ENCODE results near the gene PCBP3.
A peak's percentile ranks its signal among the peaks of the same experiment; 100 is the strongest.

PCBP3 gene

GRCh38 chr21:45920824-45921600 lies 277.5 kb downstream of the PCBP3 start:
- TF ChIP-seq, protein P1, sequence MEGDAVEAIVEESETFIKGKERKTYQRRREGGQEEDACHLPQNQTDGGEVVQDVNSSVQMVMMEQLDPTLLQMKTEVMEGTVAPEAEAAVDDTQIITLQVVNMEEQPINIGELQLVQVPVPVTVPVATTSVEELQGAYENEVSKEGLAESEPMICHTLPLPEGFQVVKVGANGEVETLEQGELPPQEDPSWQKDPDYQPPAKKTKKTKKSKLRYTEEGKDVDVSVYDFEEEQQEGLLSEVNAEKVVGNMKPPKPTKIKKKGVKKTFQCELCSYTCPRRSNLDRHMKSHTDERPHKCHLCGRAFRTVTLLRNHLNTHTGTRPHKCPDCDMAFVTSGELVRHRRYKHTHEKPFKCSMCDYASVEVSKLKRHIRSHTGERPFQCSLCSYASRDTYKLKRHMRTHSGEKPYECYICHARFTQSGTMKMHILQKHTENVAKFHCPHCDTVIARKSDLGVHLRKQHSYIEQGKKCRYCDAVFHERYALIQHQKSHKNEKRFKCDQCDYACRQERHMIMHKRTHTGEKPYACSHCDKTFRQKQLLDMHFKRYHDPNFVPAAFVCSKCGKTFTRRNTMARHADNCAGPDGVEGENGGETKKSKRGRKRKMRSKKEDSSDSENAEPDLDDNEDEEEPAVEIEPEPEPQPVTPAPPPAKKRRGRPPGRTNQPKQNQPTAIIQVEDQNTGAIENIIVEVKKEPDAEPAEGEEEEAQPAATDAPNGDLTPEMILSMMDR (conservative IDR thresholded peaks at IDR 0.05; ENCODE audit: low read depth, low read length): no peak
- H3K4me3 ChIP-seq (ENCODE audit: low read length): no peak overlapping the region
- no peak for DNase-seq (ENCODE audit: low read depth)

GRCh38 chr21:45921917-45922316 lies 278.4 kb downstream of the PCBP3 start:
- DNase-seq (ENCODE audit: low read depth): no peak
- H3K4me3 ChIP-seq (ENCODE audit: low read length): no peak overlapping the region
- TF ChIP-seq, protein P1 (conservative IDR thresholded peaks at IDR 0.05; ENCODE audit: low read depth, low read length): no peak

DNA sequence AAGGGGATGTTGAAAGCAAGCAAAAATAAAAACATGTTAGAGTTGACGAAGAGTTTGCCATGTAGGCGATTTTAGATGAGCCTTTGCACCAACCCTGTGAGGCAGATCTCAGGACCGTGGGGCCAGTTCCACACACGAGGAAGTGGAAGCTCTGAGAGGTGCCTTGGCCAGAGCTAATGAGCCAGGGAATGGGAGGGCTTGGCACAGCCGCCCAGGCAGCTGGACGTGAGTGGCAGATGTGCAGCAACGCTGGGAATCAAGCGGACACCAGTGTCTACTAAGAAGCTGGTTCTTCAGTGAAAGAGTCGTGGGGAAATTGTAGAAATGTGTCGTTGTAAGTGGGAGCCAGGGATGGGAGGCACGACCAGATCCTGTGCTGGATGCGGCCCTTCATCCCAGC lies 279.1 kb downstream of the PCBP3 start:
- no peak overlapping the region for H3K4me3 ChIP-seq (ENCODE audit: low read length)
- TF ChIP-seq, protein P1 (conservative IDR thresholded peaks at IDR 0.05; ENCODE audit: low read depth, low read length): no peak
- DNase-seq (ENCODE audit: low read depth): no peak

- peak; percentile 13 for DNase-seq (ENCODE audit: low read depth)
- H3K4me3 ChIP-seq (ENCODE audit: low read length): no peak overlapping the region
- TF ChIP-seq, protein P1 (conservative IDR thresholded peaks at IDR 0.05; ENCODE audit: low read depth, low read length): peak; percentile 94
Measured at GRCh38 chr21:45923146-45923545, 279.6 kb downstream of the PCBP3 start.

DNA sequence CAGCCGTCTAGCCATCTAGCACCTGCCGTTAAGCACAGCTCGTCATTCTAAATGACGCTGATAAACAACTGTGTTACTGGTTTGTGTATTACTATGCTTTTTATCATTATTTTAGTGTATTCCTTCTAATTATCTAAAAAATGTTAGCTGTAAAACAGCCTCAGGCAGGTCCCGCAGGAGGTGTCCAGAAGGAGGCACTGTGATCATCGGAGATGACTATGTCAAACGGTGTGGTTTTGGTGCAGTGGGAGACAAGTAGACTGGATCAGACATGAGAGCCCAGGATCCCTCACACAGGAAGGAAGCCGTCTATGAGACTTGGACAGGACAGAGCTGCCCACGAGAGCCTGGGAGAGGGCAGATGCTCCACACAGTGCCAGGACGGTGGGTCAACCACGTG lies 282.8 kb downstream of the PCBP3 start:
- H3K4me3 ChIP-seq (ENCODE audit: low read length): no peak overlapping the region
- no peak for DNase-seq (ENCODE audit: low read depth)
- TF ChIP-seq, protein P1 (conservative IDR thresholded peaks at IDR 0.05; ENCODE audit: low read depth, low read length): peak; percentile 7

GRCh38 chr21:45927032-45927431 lies 283.5 kb downstream of the PCBP3 start:
- no peak overlapping the region for H3K4me3 ChIP-seq (ENCODE audit: low read length)
- DNase-seq (ENCODE audit: low read depth): no peak
- TF ChIP-seq, protein P1 (conservative IDR thresholded peaks at IDR 0.05; ENCODE audit: low read depth, low read length): no peak

Data from retinal pigment epithelial cell (primary cell).